Transverse colon (tissue), 4 donors: ENCODE data around the gene NRSN2. TPM values are rescaled to one million over a fixed set of nuclear protein-coding genes. Genes with fewer than 3 reads are reported as not detected.
"Not testable (repeated sequence)": the region's sequence is repeated elsewhere in the genome, so short reads cannot be mapped to it uniquely, and the experiment has no call there.

Experiments used
- DNase-seq: peaks from one replicate; pipeline ENCODE4 v3.0.0-alpha.2; 2019
- H3K27ac ChIP-seq, 4 donors: fragments of 200-600 bp; sonication (generic); 2 replicates each; pipeline ENCODE4 v1.5.1; 2016 to 2018; ENCODE audit warnings: inconsistent platforms in 4 of 4
- H3K27me3 ChIP-seq: fragments of 200-600 bp; sonication (generic); 2 replicates; pipeline ENCODE4 v1.5.1; 2017; ENCODE audit warnings: inconsistent platforms
- H3K36me3 ChIP-seq, 4 donors: fragments of 200-600 bp; sonication (generic); 2 replicates each; pipeline ENCODE4 v1.5.1; 2017 to 2019; ENCODE audit warnings: inconsistent platforms in 4 of 4
- H3K4me1 ChIP-seq, 4 donors: fragments of 200-600 bp; sonication (generic); 2 replicates each; pipeline ENCODE4 v1.5.1; 2017 to 2020; ENCODE audit warnings: inconsistent platforms in 4 of 4
- H3K4me3 ChIP-seq, 4 donors: fragments of 200-600 bp; sonication (generic); 1 replicate in 1 of 4; 2 replicates in 3 of 4; pipeline versions ENCODE4 v1.5.1 to v1.6.1; 2017 to 2019; ENCODE audit warnings: inconsistent platforms in 4 of 4
- H3K9me3 ChIP-seq, 2 donors: fragments of 200-600 bp; sonication (generic); 2 replicates each; pipeline ENCODE4 v1.5.1; 2017 to 2019; ENCODE audit warnings: inconsistent platforms in 2 of 2
- EP300 ChIP-seq: sonication (generic); formaldehyde crosslinking; IDR thresholded peaks from one replicate; pipeline ENCODE4 v1.6.1; 2017; ENCODE audit warnings: antibody characterized with exemption, low read depth
- POLR2A ChIP-seq: fragments of 450-650 bp; IDR thresholded peaks from one replicate; pipeline ENCODE4 v1.6.1; 2016; ENCODE audit warnings: antibody characterized with exemption, mild to moderate bottlenecking, moderate library complexity
- POLR2AphosphoS5 ChIP-seq, 3 donors: sonication (generic); formaldehyde crosslinking; IDR thresholded peaks; one replicate each; pipeline ENCODE4 v1.6.1; 2016; ENCODE audit warnings: antibody characterized with exemption in 3 of 3
- WGBS, 2 donors: methylation state at CpG; one replicate each; pipeline ENCODE4 v1.1.5; 2018; ENCODE audit warnings: low coverage in 1 of 2; 5-methylcytosine and 5-hydroxymethylcytosine counted together
- in situ Hi-C, 4 donors: fragments of 200-750 bp; cut with MboI; loops; one replicate each; pipeline versions ENCODE4 v1.15.0 to v1.15.1; 2017; ENCODE audit warnings: low sequenced_read_pairs in 3 of 4, low pct_ligation_motif_present in 1 of 4, low pct_unique_long_range_greater_than_20kb in 1 of 4
- intact Hi-C: fragments of 100-400 bp; cut with DNase I; formaldehyde crosslinking; loops from one replicate; pipeline ENCODE4 v1.15.1; 2023; ENCODE audit warnings: low total_unique reads
- total RNA-seq, 4 donors: library from RNA; depleted of rRNA; stranded (reverse); fragments of >200 nt; gene quantifications; one replicate each; pipeline ENCODE4 v1.1.0, GENCODE V29; 2016
- TF ChIP-seq, protein P1 (sequence below), 5 experiments: fragments of 200-600 bp in 3 of 5; fragments of 450-650 bp in 2 of 5; sonication (generic) in 3 of 5; IDR thresholded peaks; 1 replicate in 2 of 5; 2 replicates in 3 of 5; pipeline ENCODE4 v1.5.1; 2016 to 2017; ENCODE audit warnings: antibody characterized with exemption in 5 of 5, inconsistent platforms in 3 of 5, mild to moderate bottlenecking in 2 of 5, moderate library complexity in 1 of 5

NRSN2 gene
- total RNA-seq, 4 donors from 2014 or later, result 7.1 to 18.0 (median 12.8) TPM

DNA sequence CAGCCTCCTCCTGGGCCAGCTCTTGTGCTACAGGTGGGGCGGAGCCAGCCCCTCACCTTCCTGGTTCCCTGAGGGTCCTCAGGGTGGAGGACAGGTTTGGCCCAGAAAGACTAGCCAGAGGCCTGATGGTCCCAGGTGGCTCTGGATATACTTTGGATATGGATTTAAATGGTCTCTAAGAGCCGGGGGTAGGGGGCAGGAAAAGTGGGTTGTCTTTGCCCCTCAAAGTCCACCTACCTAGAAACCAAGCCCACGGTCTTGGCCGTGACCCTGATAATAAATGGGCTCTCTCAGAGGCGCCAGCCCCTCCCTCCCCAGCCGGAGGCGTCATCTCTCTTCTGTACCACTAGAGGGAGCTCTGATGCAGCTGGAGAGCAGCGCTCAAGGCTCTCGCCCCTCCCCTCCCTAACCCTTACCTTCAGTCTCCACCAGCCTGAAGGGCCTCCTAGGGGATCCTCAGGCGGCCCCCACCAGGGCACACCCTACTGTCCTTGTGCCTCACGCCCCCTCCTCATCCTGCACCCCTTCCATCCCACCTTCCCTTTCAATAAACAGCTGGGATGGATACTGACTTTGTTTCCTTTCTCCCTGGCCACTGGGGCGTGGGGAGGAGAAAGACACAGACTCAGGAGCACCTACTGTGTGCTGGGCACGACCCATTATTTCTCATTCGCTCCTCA, 7.5 kb downstream of the NRSN2 start:
- Histone ChIP-seq H3K27ac (no peak overlapping the region), H3K9me3 (no peaks in the 10 kb centered on the region), H3K4me1 (peaks cover 0 to 6% (median 0%) of the 10 kb centered on the region in 4 donors), H3K4me3 (no peak overlapping the region), H3K36me3 (no peaks in the 10 kb centered on the region), H3K27me3 (no peaks in the 10 kb centered on the region)
- TF ChIP-seq, protein P1, sequence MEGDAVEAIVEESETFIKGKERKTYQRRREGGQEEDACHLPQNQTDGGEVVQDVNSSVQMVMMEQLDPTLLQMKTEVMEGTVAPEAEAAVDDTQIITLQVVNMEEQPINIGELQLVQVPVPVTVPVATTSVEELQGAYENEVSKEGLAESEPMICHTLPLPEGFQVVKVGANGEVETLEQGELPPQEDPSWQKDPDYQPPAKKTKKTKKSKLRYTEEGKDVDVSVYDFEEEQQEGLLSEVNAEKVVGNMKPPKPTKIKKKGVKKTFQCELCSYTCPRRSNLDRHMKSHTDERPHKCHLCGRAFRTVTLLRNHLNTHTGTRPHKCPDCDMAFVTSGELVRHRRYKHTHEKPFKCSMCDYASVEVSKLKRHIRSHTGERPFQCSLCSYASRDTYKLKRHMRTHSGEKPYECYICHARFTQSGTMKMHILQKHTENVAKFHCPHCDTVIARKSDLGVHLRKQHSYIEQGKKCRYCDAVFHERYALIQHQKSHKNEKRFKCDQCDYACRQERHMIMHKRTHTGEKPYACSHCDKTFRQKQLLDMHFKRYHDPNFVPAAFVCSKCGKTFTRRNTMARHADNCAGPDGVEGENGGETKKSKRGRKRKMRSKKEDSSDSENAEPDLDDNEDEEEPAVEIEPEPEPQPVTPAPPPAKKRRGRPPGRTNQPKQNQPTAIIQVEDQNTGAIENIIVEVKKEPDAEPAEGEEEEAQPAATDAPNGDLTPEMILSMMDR (IDR thresholded peaks at IDR 0.05), result peak; percentile 92 to 95 (median 94)
- TF ChIP-seq POLR2AphosphoS5 (IDR thresholded peaks at IDR 0.05) (no peak), POLR2A (no peak), EP300 (no peak)
- intact Hi-C loops (loop anchor here (5.0 kb wide), 1 partner anchor 123 kb away; no protein-coding TSS in a partner anchor), in situ Hi-C loops (loop anchor here (5.0 to 10.0 kb wide), 5 partner anchors 120 to 290 kb away; no protein-coding TSS in a partner anchor)
- peak; percentile 82 for DNase-seq
- WGBS, 2 donors, result 12 to 17% methylated on average over 1 to 13 of the region's 14 CpGs

DNA sequence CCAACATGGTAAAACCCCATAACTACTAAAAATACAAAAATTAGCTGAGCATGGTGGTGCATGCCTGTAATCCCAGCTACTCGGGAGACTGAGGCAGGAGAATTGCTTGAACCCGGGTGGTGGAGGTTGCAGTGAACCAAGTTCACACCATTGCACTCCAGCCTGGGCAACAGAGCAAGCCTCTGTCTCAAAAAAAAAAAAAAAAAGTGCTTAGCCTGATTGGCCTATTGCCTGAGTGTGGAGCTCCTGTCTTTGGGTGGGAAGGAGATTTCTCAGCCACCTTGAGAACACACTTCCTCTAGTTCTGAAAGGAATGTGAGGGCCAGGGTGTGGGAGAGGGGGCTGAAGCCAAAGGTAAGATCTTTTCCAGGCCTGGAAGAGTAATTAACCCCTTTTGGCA, 9.2 kb downstream of the NRSN2 start:
- H3K9me3 ChIP-seq, DNase-seq, H3K27me3 ChIP-seq, H3K4me1 ChIP-seq, intact Hi-C loops, H3K27ac ChIP-seq, H3K36me3 ChIP-seq, H3K4me3 ChIP-seq: not testable (repeated sequence)
- in situ Hi-C loops, result loop anchor here in 3 of 4 donors (10.0 kb wide), 3 partner anchors 119 to 289 kb away; no protein-coding TSS in a partner anchor
- 88% methylated on average over 2 of the region's 2 CpGs; no CpG with 5 or more reads in 1 of the 2 donors for WGBS, 2 donors

DNA sequence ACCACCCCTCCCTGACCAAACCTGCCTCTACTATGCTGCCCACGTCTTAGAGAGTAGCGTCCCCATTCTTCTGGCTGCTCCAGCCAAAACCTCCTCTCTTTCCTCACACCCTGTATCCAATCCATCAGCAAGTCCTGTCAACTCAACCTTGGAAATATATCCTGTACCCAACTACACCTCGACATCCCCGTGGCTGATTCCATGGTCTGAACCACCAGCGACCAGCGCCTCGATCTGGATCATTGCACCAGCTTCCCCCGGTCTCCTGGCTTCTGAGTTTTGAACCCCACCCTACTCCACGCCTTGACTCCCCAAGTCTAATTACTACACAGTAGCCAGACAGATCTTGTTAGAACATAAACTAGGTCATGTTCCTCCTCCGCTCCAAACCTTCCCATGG, 9.8 kb downstream of the NRSN2 start:
- TF ChIP-seq, protein P1 (IDR thresholded peaks at IDR 0.05), result no peak
- no peak for TF ChIP-seq POLR2AphosphoS5 (IDR thresholded peaks at IDR 0.05)
- TF ChIP-seq EP300, result no peak
- Histone ChIP-seq H3K9me3 (no peaks in the 10 kb centered on the region), H3K27ac (no peak overlapping the region), H3K4me1 (peaks cover 0 to 6% (median 0%) of the 10 kb centered on the region in 4 donors), H3K4me3 (no peak overlapping the region), H3K27me3 (no peaks in the 10 kb centered on the region), H3K36me3 (no peaks in the 10 kb centered on the region)
- in situ Hi-C loops (loop anchor here in 3 of 4 donors (10.0 kb wide), 3 partner anchors 118 to 288 kb away; no protein-coding TSS in a partner anchor), intact Hi-C loops (no loop called here)
- 83 to 93% methylated on average over 10 of the region's 10 CpGs for WGBS, 2 donors
- no peak for DNase-seq

DNA sequence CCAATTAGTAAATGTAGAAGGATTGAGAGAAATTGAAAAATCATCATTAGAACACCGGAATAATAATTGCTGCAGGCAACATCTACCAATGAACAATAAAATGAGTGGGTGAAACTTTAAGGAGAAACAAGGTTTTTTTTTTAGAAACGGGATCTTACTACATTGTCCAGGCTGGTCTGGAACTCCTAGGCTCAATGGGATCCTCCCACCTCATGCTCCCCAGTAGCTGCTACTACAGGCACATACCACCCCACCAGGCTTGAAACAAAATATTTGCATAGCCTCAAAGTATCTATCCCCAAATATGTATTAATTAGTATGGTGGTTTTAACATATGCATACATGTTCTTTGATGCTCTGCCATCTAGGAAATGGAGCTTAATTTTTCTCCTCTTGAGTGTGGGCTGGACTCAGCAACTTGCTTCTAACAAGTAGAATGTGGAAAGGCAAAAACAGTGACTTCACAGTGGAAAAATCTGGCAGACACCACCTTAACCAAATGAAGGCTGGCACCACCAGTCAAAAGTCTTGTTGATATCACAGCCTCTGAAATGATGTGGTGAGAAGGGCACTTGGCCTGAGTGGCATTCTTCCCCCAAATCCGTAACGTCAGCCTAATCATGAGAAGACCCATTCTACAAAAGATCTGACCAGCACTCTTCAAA, 12.1 kb downstream of the NRSN2 start:
- Histone ChIP-seq H3K27ac (no peak overlapping the region), H3K36me3 (no peaks in the 10 kb centered on the region), H3K4me3 (no peak overlapping the region), H3K4me1 (peaks cover 0 to 9% (median 0%) of the 10 kb centered on the region in 4 donors), H3K9me3 (no peaks in the 10 kb centered on the region), H3K27me3 (no peaks in the 10 kb centered on the region)
- WGBS, 2 donors, result 81 to 94% methylated on average over 4 of the region's 4 CpGs
- in situ Hi-C loops (loop anchor here in 3 of 4 donors (10.0 kb wide), 3 partner anchors 116 to 286 kb away; no protein-coding TSS in a partner anchor), intact Hi-C loops (no loop called here)
- DNase-seq, result no peak
- TF ChIP-seq POLR2A (no peak), POLR2AphosphoS5 (IDR thresholded peaks at IDR 0.05) (no peak), EP300 (no peak)
- TF ChIP-seq, protein P1 (IDR thresholded peaks at IDR 0.05), result no peak
